GM21723 (cell line): ENCODE measurements around the gene RELCH.

Experiments used
- ATAC-seq: cut with Tn5 transposase; IDR thresholded peaks from one replicate; pipeline ENCODE4 v1.9.1; 2021; ENCODE audit warnings: mild to moderate bottlenecking, moderate library complexity; ENCODE audit not compliant: unreplicated experiment

Gene RELCH

DNA sequence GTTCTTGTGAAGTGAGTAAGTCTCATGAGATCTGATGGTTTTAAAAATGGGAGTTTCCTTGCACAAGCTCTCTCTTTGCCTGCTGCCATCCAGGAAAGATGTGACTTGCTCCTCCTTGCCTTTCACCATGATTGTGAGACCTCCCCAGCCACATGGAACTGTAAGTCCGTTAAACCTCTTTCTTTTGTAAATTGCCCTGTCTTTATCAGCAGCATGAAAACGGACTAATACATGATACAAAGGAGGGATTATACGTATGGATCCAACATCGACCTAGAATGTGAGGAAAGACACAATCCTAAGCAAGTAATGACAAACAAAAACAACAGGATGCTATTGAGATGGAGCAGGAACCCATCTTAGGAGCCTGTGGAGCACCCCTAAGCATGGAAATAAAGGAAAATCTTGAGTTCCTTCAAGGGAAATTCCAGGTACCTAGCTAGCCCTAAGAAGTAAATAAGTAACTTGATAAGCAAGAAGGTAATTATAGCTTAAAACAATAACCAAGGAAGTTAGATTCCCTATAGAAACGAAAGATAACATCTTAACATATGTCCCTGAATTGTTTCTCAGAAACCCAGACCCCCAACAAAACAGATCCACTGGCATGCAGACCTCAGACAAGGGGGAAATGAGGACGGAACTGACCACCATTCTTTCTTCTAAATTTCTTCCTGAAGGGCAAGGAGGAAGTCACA is 136.6 kb downstream of the RELCH start:
- no peak for ATAC-seq

DNA sequence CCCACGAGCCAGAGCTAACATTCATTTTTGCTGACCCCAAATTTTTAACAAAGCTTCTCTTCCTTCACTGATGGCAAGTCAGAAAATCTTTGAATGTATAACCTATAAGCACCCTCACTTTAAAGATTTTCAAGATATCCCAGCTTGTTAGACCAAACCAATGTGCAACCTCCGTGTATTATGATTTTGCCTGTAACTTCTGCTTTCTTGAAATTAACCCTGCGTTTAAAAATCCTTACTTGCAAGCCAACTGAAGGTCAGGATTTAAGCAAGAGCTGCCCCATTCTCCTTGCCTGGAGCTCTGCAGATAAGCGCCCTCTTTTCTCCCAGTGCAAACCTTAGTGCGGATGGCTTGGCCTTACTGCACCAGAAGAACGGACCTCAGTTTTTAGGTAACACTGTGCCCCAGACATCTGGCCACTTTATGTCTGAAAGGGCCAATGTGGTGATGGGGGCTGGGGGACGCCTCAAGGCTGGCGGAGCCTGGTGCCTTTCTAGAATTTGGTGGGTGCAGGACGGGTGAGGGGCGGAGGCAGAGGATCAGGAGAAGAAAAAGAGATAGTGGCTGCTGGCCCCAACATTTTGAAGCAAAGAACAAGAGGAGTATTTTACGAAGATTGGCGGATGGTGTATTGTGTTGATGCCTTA is 137.2 kb downstream of the RELCH start:
- ATAC-seq, result no peak

- peak; percentile 69 for ATAC-seq
These were observed 138.1 kb downstream of the RELCH start, which contains the start of gene TNFRSF11A for GRCh38 chr18:62324917-62325805. TNFRSF11A (plus strand) TSS chr18:62325310; CDS start chr18:62325353, 43 bp downstream.

DNA sequence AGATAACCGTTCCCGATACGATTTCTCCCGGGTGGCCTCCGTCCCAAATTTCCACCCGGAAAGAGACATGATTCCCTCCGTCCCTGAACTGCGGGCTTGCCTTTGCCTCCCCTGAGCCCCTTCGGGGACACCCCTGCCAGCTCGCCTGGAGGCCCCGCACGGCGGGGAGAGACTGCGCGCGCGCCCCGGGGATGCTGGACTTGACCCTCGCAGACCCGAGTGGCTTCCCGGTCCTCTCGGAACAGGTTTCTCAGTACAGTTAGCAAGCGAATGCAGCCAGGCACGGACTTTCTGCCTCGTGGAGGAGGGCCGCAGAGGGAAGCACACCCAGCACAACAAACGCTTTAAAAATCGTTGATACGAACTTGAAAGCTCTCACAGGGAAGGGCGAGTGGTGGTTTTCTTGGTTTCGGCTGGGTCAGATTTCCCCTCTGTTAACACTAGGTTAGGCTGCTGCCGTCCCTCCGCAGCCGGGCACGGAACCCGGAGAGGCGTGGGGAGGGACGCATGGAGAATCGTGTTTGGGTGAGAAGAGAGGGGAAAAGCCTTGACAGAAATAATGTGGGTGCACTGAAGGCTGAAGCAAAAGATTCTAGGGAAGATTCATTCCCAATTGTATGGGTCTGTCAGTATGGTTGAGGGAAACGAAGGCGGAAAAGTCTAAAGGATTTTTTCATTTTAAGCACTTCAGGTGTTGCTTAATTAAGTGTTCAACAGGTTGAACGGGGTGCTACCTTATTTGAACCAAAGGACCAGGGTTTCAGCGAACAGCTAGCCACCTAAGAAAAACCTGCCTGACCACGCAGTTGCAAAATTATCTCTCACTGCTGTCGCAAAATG is 139.0 kb downstream of the RELCH start:
- peak; percentile 37 for ATAC-seq

DNA sequence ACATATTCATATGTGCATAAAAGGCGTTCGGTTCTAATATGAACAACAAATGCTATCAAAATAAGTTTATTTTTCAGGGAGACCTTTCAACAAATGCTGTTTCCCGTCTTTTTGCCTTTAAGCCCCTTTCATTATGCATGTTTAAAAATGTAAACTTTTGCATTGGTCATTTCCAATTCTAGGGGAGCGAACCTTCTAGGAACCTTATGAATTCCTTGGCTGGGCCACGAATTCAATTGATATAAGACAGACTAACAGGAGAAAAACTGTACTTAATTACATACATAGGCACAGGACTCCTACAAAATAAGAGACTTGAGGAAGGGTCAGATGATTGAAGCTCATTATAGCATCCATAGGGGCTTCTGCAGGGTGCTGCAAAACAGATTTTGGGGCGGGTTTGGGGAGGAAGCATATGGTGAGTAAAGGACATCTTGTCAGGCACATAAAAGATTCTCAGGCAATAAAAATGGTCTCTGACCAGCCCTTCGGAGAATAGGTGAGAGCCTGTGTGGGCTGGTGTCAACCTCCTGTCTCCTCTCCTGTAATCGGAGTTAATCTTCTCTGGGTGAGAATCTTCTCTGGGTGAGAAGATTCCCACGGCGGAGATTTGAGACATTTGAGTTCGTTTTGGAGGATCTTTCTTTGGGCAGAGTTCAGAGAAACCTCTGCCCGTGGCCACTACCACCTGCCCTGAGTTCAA is 139.7 kb downstream of the RELCH start:
- no peak for ATAC-seq

DNA sequence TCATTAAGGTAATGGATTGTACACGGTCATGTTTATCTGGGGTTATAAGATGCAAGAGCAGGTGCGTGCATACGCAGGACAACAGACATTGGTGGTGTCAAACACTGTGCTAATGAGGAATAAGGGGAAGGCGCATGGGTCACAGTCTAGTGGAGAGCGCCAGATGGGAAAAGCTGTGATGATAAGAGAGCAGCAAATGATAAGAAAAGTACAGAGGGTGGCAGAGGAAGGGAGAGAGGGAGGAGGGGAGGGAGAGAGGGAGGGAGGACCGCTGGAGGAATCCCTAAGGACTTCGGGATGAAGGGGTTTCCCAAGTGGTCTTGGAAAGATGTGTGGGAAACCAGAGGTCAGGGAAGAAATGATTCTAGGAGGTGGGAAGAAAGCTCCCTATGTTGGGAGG is 140.9 kb downstream of the RELCH start:
- no peak for ATAC-seq

DNA sequence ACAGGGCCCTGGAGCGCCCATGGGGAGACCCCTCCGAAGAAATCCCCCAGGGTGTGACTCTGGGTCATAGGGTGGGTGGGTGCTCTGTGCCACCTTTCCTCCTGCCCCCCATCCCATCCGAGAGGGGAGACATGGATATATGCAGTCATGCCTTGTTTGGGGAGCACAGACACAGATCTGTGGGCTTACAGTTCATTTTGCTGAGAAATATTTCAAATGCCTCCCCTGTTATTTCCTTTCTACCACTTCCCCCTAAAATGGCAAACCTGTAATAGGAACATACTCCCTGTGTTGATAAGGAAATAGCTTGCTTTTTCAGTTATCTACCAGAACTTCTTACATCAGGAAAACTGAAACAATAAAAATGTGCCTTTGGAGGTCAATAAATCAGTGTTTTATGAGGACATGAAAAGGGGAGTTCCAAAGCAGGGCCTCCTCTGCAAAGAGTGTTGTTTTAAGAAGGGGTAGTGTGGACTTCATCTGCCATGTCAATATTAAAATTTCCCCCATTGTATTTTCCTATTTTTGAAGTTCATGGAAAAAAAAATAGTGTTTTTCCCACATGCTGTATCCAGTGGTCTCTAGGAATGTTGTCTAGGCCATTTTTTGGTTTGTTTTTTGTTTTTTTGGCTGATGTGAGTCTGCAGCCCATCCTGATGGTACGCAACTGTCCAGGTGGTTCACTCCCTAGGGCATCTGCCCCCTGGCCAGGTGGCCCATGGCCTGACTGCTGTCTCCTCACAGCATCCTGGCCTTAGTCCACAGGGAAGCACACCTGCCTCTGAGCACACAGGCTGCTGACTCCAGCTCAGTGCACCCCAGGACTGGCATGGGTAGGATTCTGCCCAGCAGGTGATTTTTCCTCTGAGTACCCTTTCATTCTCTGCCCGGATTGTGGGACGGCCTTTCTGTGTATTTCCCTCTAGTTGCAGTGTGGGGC is 141.8 kb downstream of the RELCH start:
- no peak for ATAC-seq

DNA sequence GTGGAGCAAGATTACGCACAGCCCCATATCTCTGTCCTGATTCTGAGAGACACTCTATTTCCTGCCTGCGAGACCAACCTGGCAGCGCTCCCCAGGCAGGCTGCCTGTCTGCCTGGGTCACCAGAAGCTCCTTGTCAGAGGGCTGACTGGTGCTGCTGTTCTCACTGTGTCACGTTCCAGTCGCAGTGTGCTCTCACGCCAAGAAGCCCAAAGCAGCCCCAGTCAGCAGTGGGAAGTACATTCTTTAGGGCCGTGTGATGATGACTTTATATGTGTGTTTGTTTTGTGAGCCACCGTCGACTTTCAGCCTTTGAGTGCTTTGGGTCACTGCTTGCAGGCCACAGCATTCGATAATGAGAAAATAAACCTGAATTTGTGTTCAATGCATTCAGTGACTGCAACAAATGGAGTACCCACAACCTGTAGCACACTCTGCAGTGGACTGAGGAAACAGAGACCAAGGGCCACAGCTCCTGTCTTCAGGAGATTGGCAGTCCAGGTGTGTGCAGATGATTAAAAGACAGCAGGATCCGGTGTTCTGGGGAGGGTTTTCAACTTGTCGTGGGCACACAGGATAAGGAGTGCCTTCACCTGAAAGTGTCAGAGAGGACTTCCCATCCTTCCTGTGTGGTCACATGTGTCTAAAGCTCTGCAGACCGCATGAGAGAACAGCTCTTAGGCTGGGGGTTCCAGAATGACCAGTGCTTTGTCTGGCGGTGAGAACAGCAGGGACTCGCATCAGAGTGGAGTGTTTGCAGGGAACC is 142.8 kb downstream of the RELCH start:
- no peak for ATAC-seq

GRCh38 chr18:62330650-62331049 is 143.6 kb downstream of the RELCH start:
- no peak for ATAC-seq

GRCh38 chr18:62331581-62332356 is 144.7 kb downstream of the RELCH start:
- no peak for ATAC-seq

- no peak for ATAC-seq
These were observed 145.4 kb downstream of the RELCH start for GRCh38 chr18:62332431-62332830.

DNA sequence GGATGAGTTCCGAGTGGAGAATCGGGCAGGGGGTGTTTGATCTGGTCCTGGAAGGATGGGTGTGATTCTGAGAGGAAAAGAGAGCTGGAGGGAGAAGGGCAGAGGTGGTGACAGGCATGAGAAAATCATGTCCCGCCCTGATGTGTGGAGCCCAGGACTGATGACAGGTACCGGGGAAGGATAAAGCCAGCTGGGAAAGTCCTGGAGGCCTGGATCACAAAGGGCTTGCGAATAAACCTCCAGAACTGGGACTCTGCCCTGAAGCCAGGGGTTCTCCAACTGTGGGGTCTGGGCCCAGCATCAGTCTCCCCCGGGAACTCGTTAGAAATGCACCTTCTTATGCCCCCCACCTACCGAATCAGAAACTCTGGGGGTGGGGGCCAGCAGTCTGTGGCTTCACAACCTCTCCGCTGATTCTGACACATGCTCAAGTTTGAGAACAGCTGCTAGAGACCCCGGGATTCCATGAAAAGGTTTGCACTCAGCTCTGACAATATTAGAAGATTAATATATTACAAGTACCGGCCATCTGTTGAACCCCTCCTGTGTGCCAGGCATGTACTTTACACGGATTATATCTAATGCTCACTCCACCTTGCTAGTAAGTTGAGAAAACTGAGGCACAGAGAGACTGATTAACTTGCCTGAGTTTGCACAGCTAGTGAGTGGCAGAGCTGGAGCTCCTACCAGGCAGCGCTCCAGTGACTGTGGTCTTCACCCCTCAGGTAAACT is 146.1 kb downstream of the RELCH start:
- no peak for ATAC-seq

GRCh38 chr18:62334120-62334519 is 147.1 kb downstream of the RELCH start:
- ATAC-seq, result no peak

DNA sequence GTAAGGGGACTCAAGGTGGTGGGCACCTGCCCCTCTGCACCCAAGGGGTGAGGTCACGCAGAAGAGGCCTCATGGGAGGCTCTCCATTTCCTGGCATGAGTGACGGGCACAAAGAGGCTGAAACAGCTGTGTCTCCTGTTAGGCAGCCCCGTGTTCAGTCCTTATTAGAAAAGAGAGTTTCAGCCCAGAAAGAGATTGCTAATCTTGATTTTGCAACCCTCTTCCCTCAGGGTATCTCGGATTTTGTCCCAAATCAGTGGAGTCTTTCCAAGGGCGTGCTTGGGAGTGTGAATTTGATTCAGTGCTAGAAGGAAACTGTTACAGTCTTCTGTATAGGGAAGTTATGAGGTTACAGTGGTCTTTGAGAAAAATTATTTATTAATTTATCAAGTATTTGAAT is 148.4 kb downstream of the RELCH start:
- ATAC-seq, result no peak

DNA sequence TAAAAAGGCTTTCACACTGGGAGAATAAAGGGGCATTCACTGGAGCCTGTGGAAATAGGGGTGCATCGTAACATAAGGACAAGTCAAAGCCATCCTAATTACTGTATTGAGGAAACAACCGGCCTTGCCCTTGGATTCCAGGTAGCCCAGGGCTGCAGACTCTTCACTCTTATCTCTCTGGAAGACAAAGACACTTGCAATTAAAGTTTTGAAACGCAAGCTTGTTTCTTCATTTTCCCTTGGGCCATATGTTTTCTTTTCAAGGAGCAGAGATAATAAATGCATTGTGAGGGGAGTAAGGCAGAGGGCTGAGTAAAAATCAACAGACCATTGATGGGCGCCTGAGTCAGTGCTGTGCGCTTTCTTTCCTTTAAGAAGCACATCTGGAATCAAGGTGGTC is 149.6 kb downstream of the RELCH start:
- ATAC-seq, result no peak

DNA sequence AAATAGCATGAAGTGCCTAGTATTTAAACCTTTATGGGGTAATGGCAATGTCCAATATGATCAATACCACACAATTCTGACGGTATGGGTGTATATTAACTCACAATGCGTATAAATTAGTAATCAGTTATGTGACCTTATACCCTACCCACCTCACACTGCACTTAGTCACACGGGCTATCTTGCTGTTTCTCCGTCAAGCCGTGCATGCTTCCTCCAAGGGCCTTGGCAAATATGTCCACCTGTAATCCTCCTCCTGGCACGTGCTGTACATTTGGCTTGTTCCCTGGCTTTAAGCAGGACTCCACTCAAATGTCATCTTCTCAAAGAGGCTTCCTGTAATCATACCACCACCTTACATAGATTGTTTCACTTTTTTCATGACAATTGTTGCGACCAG is 150.3 kb downstream of the RELCH start:
- ATAC-seq, result no peak
